HG02623 (cell line): Measurements from ENCODE around the gene ME2.
"Not testable (repeated sequence)": the region's sequence is repeated elsewhere in the genome, so short reads cannot be mapped to it uniquely, and the experiment has no call there.

Experiments used
- ATAC-seq: cut with Tn5 transposase; IDR thresholded peaks from one replicate; pipeline ENCODE4 v1.9.1; 2021; ENCODE audit warnings: moderate library complexity; ENCODE audit not compliant: unreplicated experiment

Gene ME2

GRCh38 chr18:50911006-50911405 is 32.1 kb downstream of the ME2 start:
- ATAC-seq: no peak

GRCh38 chr18:50917021-50917420 is 38.1 kb downstream of the ME2 start:
- ATAC-seq: no peak

GRCh38 chr18:50918153-50918552 is 39.2 kb downstream of the ME2 start:
- ATAC-seq: no peak

- no peak for ATAC-seq
These were observed 45.5 kb downstream of the ME2 start for GRCh38 chr18:50924372-50924771.

GRCh38 chr18:50926521-50926920 is 47.6 kb downstream of the ME2 start:
- ATAC-seq: no peak

GRCh38 chr18:50928551-50928950 is 49.6 kb downstream of the ME2 start:
- no peak for ATAC-seq

- no peak for ATAC-seq
These were observed 54.8 kb downstream of the ME2 start for GRCh38 chr18:50933684-50934083.

GRCh38 chr18:50934545-50935211 is 55.8 kb downstream of the ME2 start:
- ATAC-seq: no peak

GRCh38 chr18:50935493-50936191 is 56.7 kb downstream of the ME2 start:
- ATAC-seq: no peak

GRCh38 chr18:50937183-50937582 is 58.3 kb downstream of the ME2 start:
- ATAC-seq: no peak

- ATAC-seq: no peak
These were observed 60.0 kb downstream of the ME2 start for GRCh38 chr18:50938912-50939311.

GRCh38 chr18:50944245-50944932 is 65.5 kb downstream of the ME2 start:
- ATAC-seq: no peak

- ATAC-seq: not testable (repeated sequence)
These were observed 67.0 kb downstream of the ME2 start for GRCh38 chr18:50945918-50946317.

GRCh38 chr18:50947899-50948298 is 69.0 kb downstream of the ME2 start:
- no peak for ATAC-seq

GRCh38 chr18:50949185-50949584 is 70.3 kb downstream of the ME2 start:
- no peak for ATAC-seq

- ATAC-seq: no peak
These were observed 71.7 kb downstream of the ME2 start for GRCh38 chr18:50950626-50951025.

- ATAC-seq: no peak
These were observed 74.9 kb downstream of the ME2 start for GRCh38 chr18:50953822-50954221.

- ATAC-seq: no peak
These were observed 76.3 kb downstream of the ME2 start for GRCh38 chr18:50955253-50955652.

- no peak for ATAC-seq
These were observed 77.2 kb downstream of the ME2 start for GRCh38 chr18:50956116-50956515.

- ATAC-seq: no peak
These were observed 83.1 kb downstream of the ME2 start for GRCh38 chr18:50961974-50962373.

GRCh38 chr18:50967714-50968661 is 89.1 kb downstream of the ME2 start, which contains the start of gene ELAC1:
Gene ELAC1 (plus strand): TSS chr18:50968040. CDS start chr18:50974405, 6,365 bp downstream.
- peak; percentile 88 for ATAC-seq
